ENCODE results near the gene F3.
"Not testable (repeated sequence)": the region's sequence is repeated elsewhere in the genome, so short reads cannot be mapped to it uniquely, and the experiment has no call there.

Gene F3

DNA sequence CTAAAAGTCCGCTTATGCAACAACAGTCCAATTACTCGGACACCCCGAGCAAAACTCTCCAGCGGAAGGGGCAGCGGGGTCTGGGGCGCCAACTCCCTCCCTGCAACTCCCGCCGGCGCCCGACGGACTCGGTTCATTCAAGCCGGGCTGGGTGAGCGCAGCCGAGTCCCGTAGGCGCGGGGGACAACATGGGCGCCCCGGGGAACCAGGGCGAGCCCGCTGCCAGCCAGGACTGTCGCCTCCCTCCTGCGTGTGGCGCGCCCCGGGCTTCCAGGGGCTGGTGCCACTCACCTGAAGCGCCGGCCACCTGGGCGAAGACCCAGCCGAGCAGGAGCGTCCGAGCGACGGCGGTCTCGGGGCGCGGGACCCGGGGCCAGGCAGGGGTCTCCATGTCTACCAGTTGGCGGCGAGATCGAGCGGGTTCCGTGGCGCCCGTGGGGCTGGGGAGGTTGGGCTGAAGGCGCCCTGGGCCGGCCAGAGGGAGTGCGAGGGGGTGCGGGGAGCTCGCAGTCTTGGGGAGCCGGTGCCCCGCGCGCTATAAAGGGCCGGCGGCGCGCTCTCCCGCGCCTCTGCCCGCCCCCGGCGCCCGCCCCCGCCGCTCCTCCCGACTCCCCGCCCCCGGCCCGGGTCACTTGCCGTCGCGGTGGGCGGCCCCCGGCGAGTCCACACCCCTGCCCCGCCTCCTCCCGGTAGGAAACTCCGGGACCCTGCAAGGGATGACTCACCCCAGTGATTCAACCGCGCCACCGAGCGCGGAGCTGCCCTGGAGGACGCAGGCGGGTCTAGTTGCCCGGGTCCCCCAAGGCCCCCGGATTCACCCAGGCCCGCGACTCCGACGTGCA, at the start of gene F3:
F3 (minus strand) TSS at position 514 of the 842 bp plus-strand sequence; CDS start at position 391, 123 bp downstream.
- H3K4me3 ChIP-seq (ENCODE audit: low read depth, low read length): peak within 1 kb of the TSS; percentile 73
- peak; percentile 73 for DNase-seq (ENCODE audit: low read depth)

DNA sequence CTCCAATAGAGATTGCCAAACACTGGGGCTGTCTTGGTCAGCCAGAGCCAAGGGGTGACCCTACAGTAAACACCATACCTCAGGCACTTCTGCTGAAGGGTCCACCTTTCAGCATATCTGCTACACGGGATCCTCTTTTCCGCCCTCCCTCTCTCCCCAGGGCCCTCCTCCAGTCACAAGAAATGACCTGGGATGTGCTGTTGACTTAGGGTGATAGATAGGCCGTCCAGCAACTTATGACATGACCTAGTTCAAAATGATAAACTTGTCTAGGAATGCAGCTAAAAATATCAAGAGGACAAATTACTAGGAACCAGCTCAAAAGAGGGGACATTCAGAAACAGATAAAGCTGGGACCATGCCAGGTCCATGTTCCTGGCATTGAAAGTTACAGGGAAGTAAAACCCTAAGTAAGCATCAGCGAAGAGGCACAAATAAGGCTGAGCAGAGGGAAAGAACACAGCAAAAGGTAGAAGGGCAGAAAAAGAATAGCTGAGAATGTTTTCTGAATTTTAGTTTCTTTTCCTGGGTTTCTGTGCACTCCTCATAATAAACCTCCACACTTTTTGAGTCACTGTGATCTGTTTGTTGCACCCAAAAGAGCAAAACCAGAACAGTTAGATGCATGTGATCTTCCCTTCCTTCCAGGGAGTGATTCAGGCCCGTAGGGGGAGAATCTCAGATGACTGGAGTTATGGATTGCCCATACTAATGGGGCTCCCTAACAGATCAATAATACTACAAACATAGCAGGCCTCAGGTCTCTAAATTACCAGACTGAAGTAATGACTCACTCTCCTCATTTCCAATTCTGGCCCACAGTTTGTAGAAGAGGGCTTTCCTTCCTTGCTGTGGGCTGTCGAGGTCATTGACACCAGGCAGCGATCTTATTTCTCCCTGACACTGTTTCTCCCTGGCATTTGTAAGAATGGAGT, 48.9 kb upstream of the F3 start:
- no peak for DNase-seq (ENCODE audit: low read depth)

DNA sequence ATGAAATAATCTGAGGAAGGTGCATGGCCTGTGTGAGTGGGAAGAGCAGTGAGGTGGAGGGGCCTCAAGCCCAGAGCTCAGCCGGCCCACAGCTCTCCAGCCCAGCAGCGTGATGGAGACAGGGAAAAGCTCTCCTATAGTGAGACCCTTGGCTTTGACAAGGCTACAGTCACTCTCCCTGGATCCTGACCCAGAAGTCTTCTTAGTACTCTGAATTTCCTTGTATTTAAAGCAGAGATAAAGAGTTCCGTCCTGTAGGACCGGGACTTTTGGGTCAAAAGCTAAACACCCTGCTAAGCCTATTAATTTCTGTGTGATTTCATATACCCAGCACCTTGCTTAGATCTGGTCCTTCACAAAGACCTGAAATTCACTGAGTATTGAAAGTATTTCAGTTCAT, 48.2 kb upstream of the F3 start:
- no peak for DNase-seq (ENCODE audit: low read depth)
- H3K4me3 ChIP-seq (ENCODE audit: low read depth, low read length): no peak overlapping the region

More for the DNA sequence above, 48.9 kb upstream of the F3 start:
- H3K4me3 ChIP-seq (ENCODE audit: low read depth, low read length): no peak overlapping the region

DNA sequence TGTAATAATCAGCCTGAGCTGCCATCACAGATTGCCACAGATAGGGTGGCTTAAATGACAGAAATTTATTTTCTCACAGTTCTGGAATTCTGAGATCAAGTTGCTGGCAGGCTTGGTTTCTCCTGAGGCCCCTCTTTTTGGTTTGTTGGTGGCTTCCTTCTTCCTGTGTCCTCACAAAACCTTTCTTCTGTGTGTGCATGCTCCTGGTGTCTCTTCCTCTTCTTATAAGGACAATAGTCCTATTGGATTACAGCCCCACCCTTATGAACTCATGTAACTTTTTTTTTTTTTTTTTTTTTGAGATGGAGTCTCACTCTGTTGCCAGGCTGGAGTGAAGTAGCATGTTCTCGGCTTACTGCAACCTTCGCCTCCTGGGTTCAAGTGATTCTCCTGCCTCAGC, 41.0 kb upstream of the F3 start:
- H3K4me3 ChIP-seq (ENCODE audit: low read depth, low read length): no peak overlapping the region
- no peak for DNase-seq (ENCODE audit: low read depth)

DNA sequence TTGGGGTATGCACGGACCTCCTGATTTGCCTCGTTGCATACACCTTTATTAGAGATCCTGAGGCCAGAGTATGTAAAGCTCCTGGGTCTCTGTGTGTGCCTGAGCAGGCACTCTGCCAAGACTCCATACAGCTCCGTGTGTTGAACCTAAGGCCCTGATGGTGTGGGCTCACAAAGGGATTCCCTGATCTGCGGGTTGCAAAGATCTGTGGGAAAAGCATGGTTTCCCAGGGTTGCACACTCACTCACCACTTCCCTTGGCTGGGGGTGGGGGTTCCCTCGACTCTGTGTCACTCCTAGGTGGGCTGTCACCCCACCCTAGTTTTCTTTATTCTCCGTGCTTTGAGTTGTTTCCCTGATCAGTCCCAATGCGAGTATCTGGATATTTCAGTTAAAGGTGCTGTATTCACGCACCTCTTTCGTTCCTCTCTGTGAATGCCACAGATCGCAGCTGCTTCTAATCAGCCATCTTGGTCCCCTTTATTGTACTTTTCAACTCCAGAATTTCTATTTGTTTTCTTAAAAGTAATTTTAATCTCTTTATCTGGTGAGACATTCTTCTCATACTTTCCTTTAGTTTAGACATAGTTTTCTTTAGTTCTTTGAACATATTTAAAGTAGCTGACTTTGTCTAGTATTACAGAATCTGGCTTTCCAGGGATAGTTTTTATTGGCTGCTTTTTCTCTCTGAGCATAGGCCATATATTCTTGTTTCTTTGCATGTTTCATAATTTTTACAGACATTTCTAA, 39.0 kb upstream of the F3 start:
- no peak overlapping the region for H3K4me3 ChIP-seq (ENCODE audit: low read depth, low read length)
- DNase-seq (ENCODE audit: low read depth): no peak

DNA sequence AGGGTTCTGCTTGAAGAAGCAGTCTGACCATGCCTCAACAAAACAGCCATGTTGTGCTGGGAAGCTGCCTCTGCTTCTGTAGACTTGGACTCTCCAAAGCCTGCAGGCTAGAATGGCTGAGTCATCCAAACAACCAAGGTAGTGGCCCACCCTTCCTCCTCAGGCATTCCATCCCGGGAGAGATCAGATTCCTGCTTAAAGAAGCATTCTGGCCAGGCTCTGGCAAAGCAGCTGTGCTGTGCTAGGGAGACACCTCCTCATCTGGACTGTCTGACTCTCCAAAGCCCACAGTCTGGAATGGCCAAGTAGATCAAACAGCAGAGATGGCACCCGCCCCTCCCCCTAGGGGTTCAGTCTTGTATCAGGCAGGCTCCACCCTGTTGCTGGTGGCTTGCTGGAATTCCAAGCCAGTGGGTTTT, 38.3 kb upstream of the F3 start:
- DNase-seq (ENCODE audit: low read depth): peak; percentile 81
- no peak overlapping the region for H3K4me3 ChIP-seq (ENCODE audit: low read depth, low read length)

DNA sequence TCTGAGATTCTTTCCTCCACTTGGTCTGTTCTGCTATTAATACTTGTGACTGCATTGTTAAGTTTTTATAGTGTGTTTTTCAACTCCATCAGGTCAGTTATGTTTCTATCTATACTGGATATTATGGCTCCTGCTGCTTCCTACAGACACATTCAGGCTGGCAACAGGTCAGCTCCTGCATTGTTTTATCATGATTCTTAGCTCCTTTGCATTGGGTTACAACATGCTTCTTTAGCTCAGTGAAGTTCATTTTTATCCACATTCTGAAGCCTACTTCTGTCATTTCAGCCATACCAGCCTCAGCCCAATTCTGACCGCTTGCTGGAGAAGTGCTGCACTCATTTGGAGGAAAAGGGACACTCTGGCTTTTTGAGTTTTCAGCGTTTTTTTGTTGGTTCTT, 37.3 kb upstream of the F3 start:
- DNase-seq (ENCODE audit: low read depth): no peak
- no peak overlapping the region for H3K4me3 ChIP-seq (ENCODE audit: low read depth, low read length)

DNA sequence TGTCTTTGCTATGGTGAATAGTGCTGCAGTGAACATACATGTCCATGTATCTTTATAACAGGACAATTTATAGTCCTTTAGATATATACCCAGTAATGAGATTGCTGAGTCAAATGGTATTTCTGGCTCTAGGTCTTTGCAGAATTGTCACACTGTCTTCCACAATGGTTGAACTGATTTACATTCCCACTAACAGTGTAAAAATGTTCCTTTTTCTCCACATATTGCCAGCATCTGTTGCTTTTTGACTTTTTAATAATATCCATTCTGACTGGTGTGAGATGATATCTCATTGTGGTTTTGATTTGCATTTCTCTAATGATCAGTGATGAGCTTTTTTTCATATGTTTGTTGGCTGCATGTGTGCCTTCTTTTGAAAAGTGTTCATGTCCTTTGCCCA, 32.4 kb upstream of the F3 start:
- DNase-seq (ENCODE audit: low read depth); H3K4me3 ChIP-seq (ENCODE audit: low read depth, low read length): not testable (repeated sequence)

DNA sequence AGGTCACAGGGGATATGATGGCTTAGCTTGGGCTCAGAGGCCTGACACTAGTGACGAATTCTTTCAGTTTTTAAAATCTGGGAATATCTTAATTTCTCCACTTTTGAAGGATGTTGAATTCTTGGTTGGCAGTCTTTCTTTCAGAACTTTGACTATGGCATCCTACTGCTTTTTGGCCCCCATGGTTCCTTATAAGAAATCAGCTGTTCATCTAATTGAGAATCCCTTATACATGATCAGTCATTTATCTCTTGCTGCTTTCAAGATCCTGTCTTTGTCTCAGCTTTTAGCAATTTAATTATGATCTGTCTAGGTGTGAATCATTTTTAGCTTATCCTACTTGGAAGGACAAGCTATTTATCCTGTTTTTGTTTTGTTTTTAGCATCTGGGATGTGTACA, 31.2 kb upstream of the F3 start:
- no peak for DNase-seq (ENCODE audit: low read depth)
- no peak overlapping the region for H3K4me3 ChIP-seq (ENCODE audit: low read depth, low read length)

DNA sequence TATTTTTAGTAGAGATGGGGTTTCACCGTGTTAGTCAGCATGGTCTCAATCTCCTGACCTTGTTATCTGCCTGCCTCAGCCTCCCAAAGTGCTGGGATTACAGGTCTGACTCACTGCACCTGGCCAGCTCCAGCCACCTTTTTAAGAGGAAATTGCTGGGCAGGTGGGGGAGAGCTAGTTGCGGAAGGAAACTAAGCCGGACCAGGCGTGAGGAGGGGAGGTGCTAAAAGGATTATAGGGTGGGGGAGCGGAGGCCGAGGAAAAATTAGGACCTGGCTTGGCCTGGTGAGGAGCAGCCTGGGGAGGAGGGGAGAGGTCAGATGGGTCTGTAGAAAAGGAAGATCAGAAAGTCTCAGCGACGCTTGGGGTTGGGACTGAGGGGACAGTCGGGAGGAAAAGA, 29.4 kb upstream of the F3 start:
- not testable (repeated sequence) for H3K4me3 ChIP-seq (ENCODE audit: low read depth, low read length); DNase-seq (ENCODE audit: low read depth)

DNA sequence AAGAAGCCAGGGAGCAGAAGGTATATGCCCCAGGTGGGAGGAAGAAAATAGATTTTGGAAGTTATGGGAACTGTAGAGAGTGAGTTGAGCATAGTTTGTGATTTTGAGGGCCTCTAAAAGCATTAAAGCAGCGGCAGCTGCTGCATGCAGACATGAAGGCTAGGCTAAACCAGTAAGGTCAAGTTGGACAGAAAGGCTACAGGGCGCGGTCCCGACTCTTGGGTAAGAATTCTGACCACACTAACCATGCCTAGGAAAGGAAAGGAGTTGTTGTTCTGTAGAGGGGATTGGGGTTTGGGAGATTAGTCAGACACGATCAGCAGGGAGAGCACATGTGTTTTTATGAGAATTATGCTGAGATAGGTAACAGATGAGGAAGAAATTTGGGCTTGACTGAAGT, 27.2 kb upstream of the F3 start:
- DNase-seq (ENCODE audit: low read depth); H3K4me3 ChIP-seq (ENCODE audit: low read depth, low read length): not testable (repeated sequence)

DNA sequence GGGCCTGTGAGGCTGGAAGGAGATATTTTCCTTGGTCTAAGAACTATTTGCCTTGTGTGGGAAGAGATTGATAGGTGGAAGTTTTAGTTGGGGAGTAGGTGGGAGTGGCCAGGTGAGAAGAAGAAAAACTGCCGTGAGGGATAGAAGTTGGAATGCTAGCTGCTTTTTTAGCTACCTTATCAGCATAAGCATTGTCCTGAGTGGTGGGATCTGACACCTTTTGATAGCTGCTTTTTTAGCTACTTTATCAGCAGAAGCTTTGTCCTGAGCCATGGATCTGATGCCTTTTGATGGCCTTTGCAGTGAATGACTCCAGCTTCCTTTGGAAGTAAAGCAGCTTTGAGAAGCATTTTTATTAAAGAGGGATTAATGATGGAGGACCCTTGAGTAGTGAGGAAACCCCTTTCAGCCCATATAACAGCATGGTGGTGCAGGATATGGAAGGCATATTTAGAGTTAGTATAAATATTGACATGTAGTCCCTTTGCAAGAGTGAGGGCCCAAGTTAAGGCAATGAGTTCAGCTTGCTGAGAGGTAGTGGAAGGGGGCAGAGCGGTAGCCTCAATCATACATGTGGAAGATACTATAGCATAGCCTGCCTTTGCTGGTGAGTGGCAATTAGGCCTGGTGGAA, 26.5 kb upstream of the F3 start:
- H3K4me3 ChIP-seq (ENCODE audit: low read depth, low read length); DNase-seq (ENCODE audit: low read depth): not testable (repeated sequence)

DNA sequence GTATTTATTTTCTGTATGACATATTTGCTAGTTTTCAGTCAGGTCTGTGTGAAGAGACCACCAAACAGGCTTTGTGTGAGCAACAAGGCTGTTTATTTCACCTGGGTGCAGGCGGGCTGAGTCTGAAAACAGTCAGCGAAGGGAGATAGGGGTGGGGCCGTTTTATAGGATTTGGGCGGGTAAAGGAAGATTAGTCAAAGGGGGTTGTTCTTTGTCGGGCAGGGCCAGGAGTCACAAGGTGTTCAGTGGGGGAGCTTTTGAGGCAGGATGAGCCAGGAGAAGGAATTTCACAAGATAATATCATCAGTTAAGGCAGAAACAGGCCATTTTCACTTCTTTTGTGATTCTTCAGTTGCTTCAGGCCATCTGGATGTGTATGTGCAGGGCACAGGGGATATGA, 24.9 kb upstream of the F3 start:
- H3K4me3 ChIP-seq (ENCODE audit: low read depth, low read length); DNase-seq (ENCODE audit: low read depth): not testable (repeated sequence)

DNA sequence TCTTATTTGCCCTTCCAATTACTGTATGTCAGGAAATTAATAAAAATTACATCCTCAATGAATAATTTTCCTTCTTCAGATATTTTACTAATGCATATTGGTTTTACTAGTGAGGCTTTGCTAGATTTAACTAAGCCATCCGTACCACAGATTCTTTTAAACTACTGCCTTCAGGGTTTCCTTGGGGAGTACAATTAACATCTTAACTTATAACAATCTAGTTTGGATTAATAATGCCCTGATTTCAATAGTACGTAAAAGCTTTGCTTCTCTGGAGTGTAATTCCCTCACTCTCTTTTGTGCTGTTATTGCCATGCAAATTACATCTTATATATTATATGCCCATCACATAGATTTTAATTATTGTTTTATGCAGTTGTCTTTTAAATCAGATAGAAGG, 24.3 kb upstream of the F3 start:
- H3K4me3 ChIP-seq (ENCODE audit: low read depth, low read length): no peak overlapping the region
- no peak for DNase-seq (ENCODE audit: low read depth)

DNA sequence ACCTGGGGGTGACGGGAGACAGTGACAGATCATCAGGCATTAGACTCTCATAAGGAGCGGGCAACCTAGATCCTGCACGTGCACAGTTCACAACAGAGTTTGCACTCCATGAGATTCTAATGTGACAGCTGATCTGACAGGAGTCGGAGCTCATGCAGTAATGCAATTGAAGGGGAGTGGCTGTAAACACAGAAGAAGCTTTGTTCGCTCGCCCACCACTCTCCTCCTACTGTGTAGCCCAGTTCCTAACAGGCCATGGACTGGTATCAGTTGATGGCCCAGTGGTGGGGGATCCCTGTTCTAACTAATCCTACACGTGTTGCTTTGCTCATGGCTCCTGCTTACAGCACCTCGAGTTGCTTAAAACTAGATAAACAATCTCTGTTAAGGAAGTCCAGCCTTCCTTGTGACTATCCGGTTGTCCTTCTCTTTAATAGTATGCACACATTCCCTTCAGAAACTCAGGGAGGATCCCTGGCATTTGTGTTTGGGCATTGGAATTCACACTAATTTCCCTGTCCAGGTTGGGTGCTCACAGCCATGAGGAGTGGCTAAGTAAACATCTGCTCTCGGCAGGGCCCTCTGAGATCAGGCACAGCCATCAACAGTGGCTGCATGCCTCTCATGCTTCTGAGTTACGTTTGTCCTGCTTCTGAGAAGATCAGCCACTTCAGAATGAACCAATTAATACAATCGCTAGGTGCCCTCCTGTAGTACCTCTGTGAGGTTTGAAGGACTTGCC, 21.1 kb upstream of the F3 start:
- no peak overlapping the region for H3K4me3 ChIP-seq (ENCODE audit: low read depth, low read length)
- DNase-seq (ENCODE audit: low read depth): no peak

DNA sequence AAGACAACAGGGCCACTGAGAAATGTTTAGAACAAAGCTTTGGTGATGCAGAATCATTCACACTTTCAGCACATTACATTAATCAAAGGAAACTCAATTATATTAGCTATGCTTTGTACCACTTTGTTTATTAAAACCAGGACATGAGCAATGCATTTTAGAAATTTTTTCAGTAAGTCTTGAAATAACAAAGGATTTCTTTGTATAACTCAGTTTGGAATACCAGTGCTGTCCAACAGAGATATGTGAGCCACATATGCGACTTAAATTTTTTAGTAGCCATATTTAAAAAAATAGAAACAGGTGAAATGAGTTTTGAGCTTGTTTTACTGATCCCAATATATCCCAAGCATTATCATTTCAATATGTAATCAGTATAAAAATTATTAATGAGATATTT, 18.8 kb upstream of the F3 start:
- no peak for DNase-seq (ENCODE audit: low read depth)
- no peak overlapping the region for H3K4me3 ChIP-seq (ENCODE audit: low read depth, low read length)

DNA sequence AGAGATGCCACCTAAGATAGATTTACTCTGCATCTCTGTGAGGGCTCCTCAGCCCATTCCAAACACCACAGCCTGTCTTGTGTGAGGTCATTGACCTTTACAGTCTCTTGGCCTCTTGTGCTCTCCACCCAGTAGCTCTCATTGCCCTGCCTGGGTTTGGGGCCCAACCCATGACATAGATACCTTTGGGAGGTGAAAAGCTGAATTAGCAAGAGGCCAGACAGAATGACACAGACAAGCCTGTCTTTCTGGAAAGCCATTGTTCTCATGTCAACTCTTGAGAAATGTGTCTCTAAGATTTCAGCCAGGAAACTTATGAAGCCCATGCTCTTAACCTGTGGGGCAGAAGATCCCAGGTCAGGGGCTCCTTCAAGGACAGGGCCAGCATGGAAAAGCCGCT, 18.4 kb upstream of the F3 start:
- no peak for DNase-seq (ENCODE audit: low read depth)
- no peak overlapping the region for H3K4me3 ChIP-seq (ENCODE audit: low read depth, low read length)

DNA sequence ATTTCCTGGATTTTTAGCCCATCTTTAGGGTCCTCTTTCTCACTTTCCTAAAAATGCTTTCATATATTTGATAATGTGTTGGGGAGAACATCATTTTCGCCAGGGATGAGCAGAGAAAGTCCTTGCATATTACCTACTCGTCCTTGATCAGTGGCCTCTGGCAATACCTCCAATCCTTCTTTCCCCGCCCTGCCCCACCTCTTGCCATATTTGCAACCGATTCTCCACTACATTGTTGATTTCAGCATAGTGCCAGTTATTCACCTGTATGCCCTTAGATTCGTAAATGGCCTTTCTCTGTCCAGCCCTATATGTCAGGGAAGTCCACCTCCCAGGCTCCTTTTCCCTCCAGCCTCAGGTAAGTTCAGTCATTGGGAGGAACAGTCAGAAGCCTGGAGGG, 13.5 kb upstream of the F3 start:
- no peak for DNase-seq (ENCODE audit: low read depth)
- H3K4me3 ChIP-seq (ENCODE audit: low read depth, low read length): no peak overlapping the region

DNA sequence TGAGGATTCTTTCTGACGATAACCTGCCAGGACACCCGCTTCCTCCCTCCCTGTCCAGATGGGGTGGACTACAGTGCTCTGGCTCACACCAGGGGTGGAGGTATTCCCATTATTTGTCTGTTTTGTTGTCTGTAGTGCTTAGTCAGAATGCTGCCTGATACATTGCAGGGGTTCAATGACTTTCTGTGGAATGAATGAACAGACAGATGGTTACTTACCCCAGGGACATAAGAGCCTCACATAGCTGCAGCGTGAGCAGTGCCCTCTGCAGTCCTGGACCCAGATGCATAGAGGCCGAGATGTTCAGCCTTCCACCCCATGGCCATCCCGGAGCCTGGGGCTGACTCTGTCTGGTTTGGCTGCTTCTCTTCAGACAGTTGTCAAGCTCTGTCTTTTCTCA, 13.0 kb upstream of the F3 start:
- no peak overlapping the region for H3K4me3 ChIP-seq (ENCODE audit: low read depth, low read length)
- DNase-seq (ENCODE audit: low read depth): no peak
